Ishikawa (cell line): Measurements from ENCODE around the gene YEATS2.

Source experiments
- CEBPB ChIP-seq: IDR thresholded peaks from 2 replicates; pipeline ENCODE4 v1.6.1; 2012
- CREB1 ChIP-seq: IDR thresholded peaks from 2 replicates; pipeline ENCODE4 v1.6.1; 2012; ENCODE audit warnings: low read depth
- EP300 ChIP-seq: IDR thresholded peaks from 2 replicates; pipeline ENCODE4 v1.6.1; 2012; ENCODE audit warnings: borderline replicate concordance
- FOXM1 ChIP-seq: IDR thresholded peaks from 2 replicates; pipeline ENCODE4 v1.6.1; 2012; ENCODE audit warnings: low read depth, borderline replicate concordance
- RAD21 ChIP-seq: IDR thresholded peaks from 2 replicates; pipeline ENCODE4 v1.6.1; 2012; ENCODE audit warnings: low read depth
- TAF1 ChIP-seq: IDR thresholded peaks from 2 replicates; pipeline ENCODE4 v1.6.1; 2012; ENCODE audit warnings: low read depth, mild to moderate bottlenecking
- YY1 ChIP-seq: IDR thresholded peaks from 2 replicates; pipeline ENCODE4 v1.6.1; 2012; ENCODE audit warnings: low read depth
- ZBTB7A ChIP-seq: IDR thresholded peaks from 2 replicates; pipeline ENCODE4 v1.6.1; 2012; ENCODE audit warnings: low read depth
- TF ChIP-seq, protein P1 (sequence below): IDR thresholded peaks from 2 replicates; pipeline ENCODE4 v1.6.1; 2012; ENCODE audit warnings: low read depth, mild to moderate bottlenecking
- TF ChIP-seq, protein P2 (sequence below): IDR thresholded peaks from 2 replicates; pipeline ENCODE4 v1.6.1; 2012

DNA sequence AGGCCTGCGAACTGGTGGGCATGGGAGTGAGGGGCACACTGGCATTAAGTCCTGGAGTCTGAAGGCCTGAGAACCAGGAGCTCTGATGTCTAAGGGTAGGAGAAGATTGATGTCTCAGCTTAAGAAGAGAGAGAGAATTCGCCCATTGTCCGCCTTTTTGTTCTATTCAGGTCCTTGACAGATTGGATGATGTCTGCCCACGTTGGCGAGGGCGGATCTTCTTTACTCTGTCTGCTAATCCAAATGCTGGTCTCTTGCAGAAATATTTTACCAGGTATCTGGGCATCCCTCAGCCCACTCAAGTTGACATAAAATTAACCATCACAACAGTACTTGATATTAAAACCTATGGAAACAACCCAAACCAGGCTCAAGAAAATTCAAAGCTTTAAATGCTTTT lies 83.6 kb downstream of the YEATS2 start:
- TF ChIP-seq YY1, result no peak
- no peak for TF ChIP-seq EP300
- TF ChIP-seq ZBTB7A, result no peak
- TF ChIP-seq, protein P1, sequence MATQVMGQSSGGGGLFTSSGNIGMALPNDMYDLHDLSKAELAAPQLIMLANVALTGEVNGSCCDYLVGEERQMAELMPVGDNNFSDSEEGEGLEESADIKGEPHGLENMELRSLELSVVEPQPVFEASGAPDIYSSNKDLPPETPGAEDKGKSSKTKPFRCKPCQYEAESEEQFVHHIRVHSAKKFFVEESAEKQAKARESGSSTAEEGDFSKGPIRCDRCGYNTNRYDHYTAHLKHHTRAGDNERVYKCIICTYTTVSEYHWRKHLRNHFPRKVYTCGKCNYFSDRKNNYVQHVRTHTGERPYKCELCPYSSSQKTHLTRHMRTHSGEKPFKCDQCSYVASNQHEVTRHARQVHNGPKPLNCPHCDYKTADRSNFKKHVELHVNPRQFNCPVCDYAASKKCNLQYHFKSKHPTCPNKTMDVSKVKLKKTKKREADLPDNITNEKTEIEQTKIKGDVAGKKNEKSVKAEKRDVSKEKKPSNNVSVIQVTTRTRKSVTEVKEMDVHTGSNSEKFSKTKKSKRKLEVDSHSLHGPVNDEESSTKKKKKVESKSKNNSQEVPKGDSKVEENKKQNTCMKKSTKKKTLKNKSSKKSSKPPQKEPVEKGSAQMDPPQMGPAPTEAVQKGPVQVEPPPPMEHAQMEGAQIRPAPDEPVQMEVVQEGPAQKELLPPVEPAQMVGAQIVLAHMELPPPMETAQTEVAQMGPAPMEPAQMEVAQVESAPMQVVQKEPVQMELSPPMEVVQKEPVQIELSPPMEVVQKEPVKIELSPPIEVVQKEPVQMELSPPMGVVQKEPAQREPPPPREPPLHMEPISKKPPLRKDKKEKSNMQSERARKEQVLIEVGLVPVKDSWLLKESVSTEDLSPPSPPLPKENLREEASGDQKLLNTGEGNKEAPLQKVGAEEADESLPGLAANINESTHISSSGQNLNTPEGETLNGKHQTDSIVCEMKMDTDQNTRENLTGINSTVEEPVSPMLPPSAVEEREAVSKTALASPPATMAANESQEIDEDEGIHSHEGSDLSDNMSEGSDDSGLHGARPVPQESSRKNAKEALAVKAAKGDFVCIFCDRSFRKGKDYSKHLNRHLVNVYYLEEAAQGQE, result no peak
- no peak for TF ChIP-seq RAD21
- TF ChIP-seq TAF1, result no peak
- TF ChIP-seq, protein P2, sequence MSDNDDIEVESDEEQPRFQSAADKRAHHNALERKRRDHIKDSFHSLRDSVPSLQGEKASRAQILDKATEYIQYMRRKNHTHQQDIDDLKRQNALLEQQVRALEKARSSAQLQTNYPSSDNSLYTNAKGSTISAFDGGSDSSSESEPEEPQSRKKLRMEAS, result no peak
- TF ChIP-seq CREB1, result no peak
- TF ChIP-seq FOXM1, result no peak
- TF ChIP-seq CEBPB, result no peak
